GM21717 (cell line): ENCODE data around the gene KCNQ5.

Experiments used
- ATAC-seq: cut with Tn5 transposase; IDR thresholded peaks from one replicate; pipeline ENCODE4 v1.9.1; 2021; ENCODE audit warnings: mild to moderate bottlenecking, moderate library complexity; ENCODE audit not compliant: unreplicated experiment

The KCNQ5 gene

GRCh38 chr6:72675396-72675795, 53.5 kb downstream of the KCNQ5 start:
- ATAC-seq, result no peak

- ATAC-seq, result no peak
Observed at GRCh38 chr6:72676995-72677394, 55.1 kb downstream of the KCNQ5 start.

- ATAC-seq, result no peak
Observed at GRCh38 chr6:72677740-72678139, 55.9 kb downstream of the KCNQ5 start.

- ATAC-seq, result peak; percentile 88
Observed at GRCh38 chr6:72683797-72684196, 61.9 kb downstream of the KCNQ5 start.

GRCh38 chr6:72689107-72689954, 67.5 kb downstream of the KCNQ5 start:
- peak; percentile 88 for ATAC-seq

GRCh38 chr6:72691249-72691648, 69.4 kb downstream of the KCNQ5 start:
- ATAC-seq, result no peak

GRCh38 chr6:72696055-72696454, 74.2 kb downstream of the KCNQ5 start:
- ATAC-seq, result no peak

GRCh38 chr6:72699159-72699558, 77.3 kb downstream of the KCNQ5 start:
- no peak for ATAC-seq

- no peak for ATAC-seq
Observed at GRCh38 chr6:72702421-72702820, 80.6 kb downstream of the KCNQ5 start.

- ATAC-seq, result no peak
Observed at GRCh38 chr6:72703093-72703492, 81.2 kb downstream of the KCNQ5 start.

GRCh38 chr6:72704979-72705378, 83.1 kb downstream of the KCNQ5 start:
- ATAC-seq, result no peak

GRCh38 chr6:72709431-72709830, 87.6 kb downstream of the KCNQ5 start:
- no peak for ATAC-seq

GRCh38 chr6:72711731-72712130, 89.9 kb downstream of the KCNQ5 start:
- ATAC-seq, result no peak

- no peak for ATAC-seq
Observed at GRCh38 chr6:72712910-72713309, 91.0 kb downstream of the KCNQ5 start.

- no peak for ATAC-seq
Observed at GRCh38 chr6:72715119-72715518, 93.3 kb downstream of the KCNQ5 start.

- no peak for ATAC-seq
Observed at GRCh38 chr6:72716916-72717315, 95.1 kb downstream of the KCNQ5 start.

- no peak for ATAC-seq
Observed at GRCh38 chr6:72720464-72720863, 98.6 kb downstream of the KCNQ5 start.

- no peak for ATAC-seq
Observed at GRCh38 chr6:72721346-72721745, 99.5 kb downstream of the KCNQ5 start.

- peak; percentile 91 for ATAC-seq
Observed at GRCh38 chr6:72724545-72724944, 102.7 kb downstream of the KCNQ5 start.

GRCh38 chr6:72728706-72729343, 107.0 kb downstream of the KCNQ5 start:
- no peak for ATAC-seq

GRCh38 chr6:72733045-72733444, 111.2 kb downstream of the KCNQ5 start:
- no peak for ATAC-seq

- no peak for ATAC-seq
Observed at GRCh38 chr6:72738091-72738490, 116.2 kb downstream of the KCNQ5 start.
